Liver (tissue), 9 donors: Measurements from ENCODE around the gene ANO7. TPM values are rescaled to one million over a fixed set of nuclear protein-coding genes. Genes with fewer than 3 reads are reported as not detected.
"Not testable (repeated sequence)": the region's sequence is repeated elsewhere in the genome, so short reads cannot be mapped to it uniquely, and the experiment has no call there.

Source experiments
- DNase-seq: peaks from one replicate; pipeline ENCODE4 v3.0.0-alpha.2; 2017; ENCODE audit warnings: low spot score
- H3K27ac ChIP-seq, 2 donors: one replicate each; pipeline ENCODE4 v1.7.0; 2013; ENCODE audit warnings: inconsistent platforms in 2 of 2, low read length in 2 of 2, control low read depth in 1 of 2, low read depth in 1 of 2, mild to moderate bottlenecking in 1 of 2
- H3K27me3 ChIP-seq, 4 donors: one replicate each; pipeline versions ENCODE4 v1.6.1 to v1.7.0; 2013; ENCODE audit warnings: low read length in 3 of 4, inconsistent platforms in 1 of 4, mild to moderate bottlenecking in 1 of 4, moderate library complexity in 1 of 4; ENCODE audit not compliant: control insufficient read depth in 4 of 4, insufficient read depth in 4 of 4
- H3K36me3 ChIP-seq, 4 donors: one replicate each; pipeline versions ENCODE4 v1.6.1 to v1.7.0; 2013; ENCODE audit warnings: low read length in 3 of 4, mild to moderate bottlenecking in 3 of 4, low read depth in 1 of 4, moderate library complexity in 1 of 4; ENCODE audit not compliant: control insufficient read depth in 4 of 4, insufficient read depth in 3 of 4
- H3K4me1 ChIP-seq, 4 donors: one replicate each; pipeline versions ENCODE4 v1.6.1 to v1.7.0; 2013; ENCODE audit warnings: low read length in 3 of 4, mild to moderate bottlenecking in 3 of 4, moderate library complexity in 1 of 4; ENCODE audit not compliant: control insufficient read depth in 4 of 4, insufficient read depth in 4 of 4
- H3K4me3 ChIP-seq, 3 donors: one replicate each; pipeline versions ENCODE4 v1.6.1 to v1.7.0; 2013; ENCODE audit warnings: low read length in 3 of 3, control low read depth in 1 of 3, low read depth in 1 of 3, mild to moderate bottlenecking in 1 of 3
- H3K9ac ChIP-seq, 2 donors: one replicate each; pipeline ENCODE4 v1.7.0; 2013; ENCODE audit warnings: low read length in 2 of 2, mild to moderate bottlenecking in 2 of 2, moderate library complexity in 2 of 2, control low read depth in 1 of 2, low read depth in 1 of 2
- H3K9me3 ChIP-seq, 4 donors: one replicate each; pipeline versions ENCODE4 v1.6.1 to v1.7.0; 2013; ENCODE audit warnings: low read length in 3 of 4; ENCODE audit not compliant: control insufficient read depth in 4 of 4
- FOXA1 ChIP-seq: IDR thresholded peaks from 2 replicates; pipeline ENCODE4 v1.6.1; 2016; ENCODE audit warnings: antibody characterized with exemption
- GABPA ChIP-seq, 2 donors: IDR thresholded peaks in 1 of 2; conservative IDR thresholded peaks in 1 of 2; 2 replicates each; pipeline ENCODE4 v1.6.1; 2016; ENCODE audit warnings: antibody characterized with exemption in 2 of 2, mild to moderate bottlenecking in 1 of 2, moderate library complexity in 1 of 2
- HNF4A ChIP-seq, 2 donors: conservative IDR thresholded peaks; 2 replicates each; pipeline ENCODE4 v1.6.1; 2016; ENCODE audit warnings: antibody characterized with exemption in 2 of 2, mild to moderate bottlenecking in 2 of 2
- HNF4G ChIP-seq: IDR thresholded peaks from 2 replicates; pipeline ENCODE4 v1.6.1; 2016; ENCODE audit warnings: antibody characterized with exemption
- RAD21 ChIP-seq, 2 donors: IDR thresholded peaks; 2 replicates each; pipeline ENCODE4 v1.6.1; 2016; ENCODE audit warnings: antibody characterized with exemption in 2 of 2, mild to moderate bottlenecking in 2 of 2
- RXRA ChIP-seq, 2 donors: IDR thresholded peaks; 2 replicates each; pipeline ENCODE4 v1.6.1; 2017 to 2018; ENCODE audit warnings: antibody characterized with exemption in 2 of 2, mild to moderate bottlenecking in 1 of 2
- SP1 ChIP-seq: IDR thresholded peaks from 2 replicates; pipeline ENCODE4 v1.6.1; 2018; ENCODE audit warnings: antibody characterized with exemption, mild to moderate bottlenecking
- TAF1 ChIP-seq: conservative IDR thresholded peaks from 2 replicates; pipeline ENCODE4 v1.6.1; 2016; ENCODE audit warnings: antibody characterized with exemption, mild to moderate bottlenecking
- YY1 ChIP-seq: IDR thresholded peaks from 2 replicates; pipeline ENCODE4 v1.6.1; 2016; ENCODE audit warnings: antibody characterized with exemption, mild to moderate bottlenecking
- ZBTB33 ChIP-seq: IDR thresholded peaks from 2 replicates; pipeline ENCODE4 v1.6.1; 2016; ENCODE audit warnings: antibody characterized with exemption
- WGBS: extraction: QIAGEN DNeasy Blood & Tissue Kit; methylation state at CpG from one replicate; pipeline ENCODE4 v1.1.7; 2013; 5-methylcytosine and 5-hydroxymethylcytosine counted together
- polyA plus RNA-seq, 2 donors: library from polyadenylated mRNA; stranded (reverse) in 1 of 2; unstranded in 1 of 2; fragments of 200-250 nt in 1 of 2; fragments of >200 nt in 1 of 2; fragmentation: Nextera tagmentation in 1 of 2; extraction: Ambion mirVana in 1 of 2; gene quantifications; one replicate each; pipeline versions ENCODE4 v1.2.1 to v1.2.3, GENCODE V29; 2013 to 2015
- total RNA-seq, 2 donors: library from RNA; depleted of rRNA; stranded (reverse); fragments of >200 nt; gene quantifications; one replicate each; pipeline ENCODE4 v1.2.3, GENCODE V29; 2014
- TF ChIP-seq, protein P1 (sequence below): fragments of 150-350 bp; IDR thresholded peaks from 2 replicates; pipeline ENCODE4 v1.5.1; 2017; ENCODE audit warnings: improper control_type of control experiment, low read depth, low read length; ENCODE audit not compliant: missing input control
- TF ChIP-seq, protein P2 (sequence below): IDR thresholded peaks from 2 replicates; pipeline ENCODE4 v1.6.1; 2016; ENCODE audit warnings: antibody characterized with exemption, mild to moderate bottlenecking
- donor health status: healthy.
- donor health status: healthy.
- donor health status: healthy.
- donor health status: healthy.
- donor health status: healthy.

Gene ANO7
- total and polyA plus RNA-seq, 4 donors, result 0.25 to 0.70 (median 0.45) TPM

GRCh38 chr2:241197246-241197645 lies 8.8 kb downstream of the ANO7 start:
- not testable (repeated sequence) for H3K4me1 ChIP-seq, H3K27ac ChIP-seq, H3K9ac ChIP-seq, H3K9me3 ChIP-seq, H3K36me3 ChIP-seq, H3K27me3 ChIP-seq, DNase-seq, H3K4me3 ChIP-seq
- 95% methylated on average over 14 of the region's 14 CpGs for WGBS

DNA sequence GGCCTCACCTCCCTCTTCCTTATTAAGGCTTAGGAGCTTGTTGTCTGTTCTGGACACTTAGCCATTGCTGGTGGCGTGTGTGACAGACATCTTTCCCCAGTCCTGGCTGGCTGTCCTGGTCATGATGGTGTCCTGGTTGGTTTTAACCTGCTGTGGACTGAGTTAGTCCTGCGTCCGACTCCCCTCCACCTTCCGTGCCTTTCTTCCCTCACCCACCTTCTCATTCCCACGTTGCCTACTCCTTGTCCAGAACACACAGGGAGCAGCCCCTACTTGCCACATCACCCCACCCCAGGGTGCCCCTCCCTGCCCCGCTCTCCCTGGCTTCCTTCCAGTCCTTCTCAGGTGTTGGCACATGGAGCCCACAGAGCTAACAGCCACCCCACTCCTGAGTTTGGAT lies 9.5 kb downstream of the ANO7 start:
- DNase-seq, result no peak
- no peak overlapping the region for H3K9ac ChIP-seq
- no peak overlapping the region for H3K27ac ChIP-seq
- H3K4me3 ChIP-seq, result no peak overlapping the region
- no peaks in the 10 kb centered on the region for H3K27me3 ChIP-seq
- TF ChIP-seq FOXA1 (no peak), HNF4A (conservative IDR thresholded peaks at IDR 0.05) (no peak), SP1 (no peak), ZBTB33 (no peak), YY1 (no peak), TAF1 (no peak), RAD21 (IDR thresholded peaks at IDR 0.05) (no peak), GABPA (IDR thresholded peaks at IDR 0.05 in 1 of 2, conservative IDR thresholded peaks at IDR 0.05 in 1 of 2) (no peak), RXRA (IDR thresholded peaks at IDR 0.05) (no peak), HNF4G (no peak)
- TF ChIP-seq, protein P1, sequence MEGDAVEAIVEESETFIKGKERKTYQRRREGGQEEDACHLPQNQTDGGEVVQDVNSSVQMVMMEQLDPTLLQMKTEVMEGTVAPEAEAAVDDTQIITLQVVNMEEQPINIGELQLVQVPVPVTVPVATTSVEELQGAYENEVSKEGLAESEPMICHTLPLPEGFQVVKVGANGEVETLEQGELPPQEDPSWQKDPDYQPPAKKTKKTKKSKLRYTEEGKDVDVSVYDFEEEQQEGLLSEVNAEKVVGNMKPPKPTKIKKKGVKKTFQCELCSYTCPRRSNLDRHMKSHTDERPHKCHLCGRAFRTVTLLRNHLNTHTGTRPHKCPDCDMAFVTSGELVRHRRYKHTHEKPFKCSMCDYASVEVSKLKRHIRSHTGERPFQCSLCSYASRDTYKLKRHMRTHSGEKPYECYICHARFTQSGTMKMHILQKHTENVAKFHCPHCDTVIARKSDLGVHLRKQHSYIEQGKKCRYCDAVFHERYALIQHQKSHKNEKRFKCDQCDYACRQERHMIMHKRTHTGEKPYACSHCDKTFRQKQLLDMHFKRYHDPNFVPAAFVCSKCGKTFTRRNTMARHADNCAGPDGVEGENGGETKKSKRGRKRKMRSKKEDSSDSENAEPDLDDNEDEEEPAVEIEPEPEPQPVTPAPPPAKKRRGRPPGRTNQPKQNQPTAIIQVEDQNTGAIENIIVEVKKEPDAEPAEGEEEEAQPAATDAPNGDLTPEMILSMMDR, result no peak
- TF ChIP-seq, protein P2, sequence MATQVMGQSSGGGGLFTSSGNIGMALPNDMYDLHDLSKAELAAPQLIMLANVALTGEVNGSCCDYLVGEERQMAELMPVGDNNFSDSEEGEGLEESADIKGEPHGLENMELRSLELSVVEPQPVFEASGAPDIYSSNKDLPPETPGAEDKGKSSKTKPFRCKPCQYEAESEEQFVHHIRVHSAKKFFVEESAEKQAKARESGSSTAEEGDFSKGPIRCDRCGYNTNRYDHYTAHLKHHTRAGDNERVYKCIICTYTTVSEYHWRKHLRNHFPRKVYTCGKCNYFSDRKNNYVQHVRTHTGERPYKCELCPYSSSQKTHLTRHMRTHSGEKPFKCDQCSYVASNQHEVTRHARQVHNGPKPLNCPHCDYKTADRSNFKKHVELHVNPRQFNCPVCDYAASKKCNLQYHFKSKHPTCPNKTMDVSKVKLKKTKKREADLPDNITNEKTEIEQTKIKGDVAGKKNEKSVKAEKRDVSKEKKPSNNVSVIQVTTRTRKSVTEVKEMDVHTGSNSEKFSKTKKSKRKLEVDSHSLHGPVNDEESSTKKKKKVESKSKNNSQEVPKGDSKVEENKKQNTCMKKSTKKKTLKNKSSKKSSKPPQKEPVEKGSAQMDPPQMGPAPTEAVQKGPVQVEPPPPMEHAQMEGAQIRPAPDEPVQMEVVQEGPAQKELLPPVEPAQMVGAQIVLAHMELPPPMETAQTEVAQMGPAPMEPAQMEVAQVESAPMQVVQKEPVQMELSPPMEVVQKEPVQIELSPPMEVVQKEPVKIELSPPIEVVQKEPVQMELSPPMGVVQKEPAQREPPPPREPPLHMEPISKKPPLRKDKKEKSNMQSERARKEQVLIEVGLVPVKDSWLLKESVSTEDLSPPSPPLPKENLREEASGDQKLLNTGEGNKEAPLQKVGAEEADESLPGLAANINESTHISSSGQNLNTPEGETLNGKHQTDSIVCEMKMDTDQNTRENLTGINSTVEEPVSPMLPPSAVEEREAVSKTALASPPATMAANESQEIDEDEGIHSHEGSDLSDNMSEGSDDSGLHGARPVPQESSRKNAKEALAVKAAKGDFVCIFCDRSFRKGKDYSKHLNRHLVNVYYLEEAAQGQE, result no peak
- no peaks in the 10 kb centered on the region for H3K36me3 ChIP-seq
- WGBS, result 92% methylated on average over 6 of the region's 6 CpGs
- H3K9me3 ChIP-seq, result no peaks in the 10 kb centered on the region
- H3K4me1 ChIP-seq, result no peaks in the 10 kb centered on the region
